HL-60/S4 treated with retinoic acid at 250 ng/mL for 4 days and 3 days (cell line): ENCODE results near the gene IFT27.

ENCODE experiments used
- in situ Hi-C: fragments of 300-500 bp; cut with MboI; formaldehyde crosslinking; loops from 2 replicates; pipeline ENCODE4 v1.7.0; 2022; ENCODE audit warnings: low sequenced_read_pairs

The IFT27 gene

DNA sequence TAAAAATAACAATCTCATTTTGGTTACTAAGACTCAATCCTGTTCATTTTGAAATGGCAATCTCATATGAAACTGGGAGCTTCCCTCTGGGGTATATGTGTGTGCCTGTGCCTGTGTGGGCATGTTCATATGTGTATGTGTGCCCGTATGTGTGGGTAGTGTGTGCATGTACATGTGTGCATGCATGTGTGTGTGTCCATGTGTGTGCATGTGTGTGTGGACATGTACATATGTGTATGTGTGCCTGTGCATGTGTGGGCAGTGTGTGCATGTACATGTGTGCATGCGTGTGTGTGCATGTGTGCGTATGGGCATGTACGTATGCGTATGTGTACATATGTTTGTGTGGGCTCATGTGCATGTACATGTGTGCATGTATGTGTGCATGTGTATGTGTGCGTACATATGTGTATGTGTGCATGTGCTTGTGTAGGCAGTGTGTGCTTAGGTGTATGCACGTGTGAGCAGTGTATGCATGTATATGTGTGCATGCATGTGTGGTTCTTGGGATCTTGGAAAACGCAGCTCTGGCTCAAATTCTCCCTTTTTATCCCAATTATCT is 47.9 kb downstream of the IFT27 start:
- in situ Hi-C loops: no loop called here

DNA sequence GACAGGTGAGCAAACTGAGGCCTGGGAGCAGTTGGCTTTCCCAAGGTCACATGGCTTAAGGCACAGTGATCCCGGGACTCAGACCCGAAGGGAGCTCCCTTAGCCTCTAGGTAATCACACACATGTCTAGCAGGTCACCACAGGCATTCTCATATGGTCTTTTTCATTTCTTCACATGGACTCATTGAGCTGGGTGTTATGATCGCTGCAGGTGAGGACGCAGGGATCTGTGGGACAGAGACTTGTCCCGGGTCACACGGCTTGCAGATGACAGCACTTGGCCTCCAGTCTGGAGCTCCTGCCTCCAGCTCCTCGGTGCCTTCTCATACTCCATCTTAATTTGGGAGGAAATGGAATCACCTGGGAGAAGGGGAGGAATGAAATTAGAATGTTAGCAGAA is 48.8 kb downstream of the IFT27 start:
- in situ Hi-C loops: no loop called here

DNA sequence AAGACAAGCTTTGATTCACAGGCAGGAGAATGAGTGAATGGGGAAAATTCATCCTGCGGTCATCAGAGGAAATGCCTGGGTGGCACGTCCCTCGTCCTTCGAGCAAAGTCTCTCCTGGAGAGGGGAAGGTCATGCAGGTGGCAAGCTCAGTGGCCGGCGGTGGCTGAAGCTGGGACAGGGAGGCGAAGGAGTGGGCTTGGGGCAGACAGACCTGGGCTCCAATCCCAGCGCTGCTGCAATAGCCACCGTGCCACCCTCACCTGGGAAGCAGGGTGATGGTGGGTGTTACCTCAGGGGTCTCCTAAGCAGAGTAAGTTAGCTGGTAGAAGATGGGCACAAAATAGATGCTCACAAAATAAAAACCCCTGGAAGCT is 49.9 kb downstream of the IFT27 start:
- in situ Hi-C loops: no loop called here

DNA sequence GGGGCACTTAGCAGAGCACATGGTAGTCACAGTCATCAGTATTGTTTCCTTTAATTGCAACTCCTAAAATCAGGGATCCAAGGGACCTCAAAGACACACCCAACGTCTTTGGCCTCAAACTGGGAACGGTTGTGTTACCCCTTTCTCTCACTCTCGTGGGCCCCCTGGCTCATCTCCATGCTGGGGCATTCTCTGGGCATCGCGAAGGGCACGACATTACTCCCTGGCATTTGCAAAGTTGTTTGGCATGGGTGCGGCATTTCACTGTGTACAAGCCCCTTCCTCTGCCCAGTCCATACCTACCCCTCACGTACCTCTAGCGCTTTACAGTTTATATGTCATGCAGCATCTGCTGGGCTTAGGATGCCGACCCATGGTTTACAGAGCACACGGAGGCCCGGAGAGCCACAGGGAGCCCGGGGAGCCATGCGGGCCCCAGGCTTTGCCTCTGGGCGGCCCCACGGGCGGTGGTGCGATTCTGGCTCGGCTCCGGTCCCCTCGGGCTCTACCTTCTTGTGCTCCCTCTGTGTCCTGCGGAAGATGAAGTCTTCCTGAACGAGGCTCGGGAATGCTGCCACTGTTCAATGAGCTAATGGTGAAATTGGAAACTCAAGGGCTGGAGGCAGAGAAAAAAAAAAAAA is 50.4 kb downstream of the IFT27 start:
- in situ Hi-C loops: no loop called here

GRCh38 chr22:36724836-36725235 is 51.1 kb downstream of the IFT27 start:
- in situ Hi-C loops: no loop called here

- in situ Hi-C loops: no loop called here
These were observed 53.9 kb downstream of the IFT27 start for GRCh38 chr22:36722055-36722454.

DNA sequence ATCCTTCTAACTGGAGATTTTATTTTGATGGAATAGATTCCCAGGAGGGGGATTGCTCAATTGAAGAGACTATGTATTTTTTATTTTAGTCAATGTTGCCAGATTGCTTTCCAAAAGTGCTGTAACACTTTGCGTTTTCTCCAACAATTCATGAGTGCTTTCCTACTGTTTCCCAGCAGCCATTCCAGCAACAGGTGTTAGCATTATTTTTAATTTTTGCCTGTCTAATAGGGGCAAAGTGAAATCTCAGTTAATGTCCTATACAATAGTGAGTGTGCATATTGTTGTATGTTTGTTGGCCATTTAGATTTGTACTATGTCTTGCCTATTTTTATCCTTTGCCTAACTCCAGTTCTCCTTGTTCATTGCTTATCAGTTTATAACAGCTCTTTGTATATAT is 60.3 kb downstream of the IFT27 start:
- in situ Hi-C loops: no loop called here

DNA sequence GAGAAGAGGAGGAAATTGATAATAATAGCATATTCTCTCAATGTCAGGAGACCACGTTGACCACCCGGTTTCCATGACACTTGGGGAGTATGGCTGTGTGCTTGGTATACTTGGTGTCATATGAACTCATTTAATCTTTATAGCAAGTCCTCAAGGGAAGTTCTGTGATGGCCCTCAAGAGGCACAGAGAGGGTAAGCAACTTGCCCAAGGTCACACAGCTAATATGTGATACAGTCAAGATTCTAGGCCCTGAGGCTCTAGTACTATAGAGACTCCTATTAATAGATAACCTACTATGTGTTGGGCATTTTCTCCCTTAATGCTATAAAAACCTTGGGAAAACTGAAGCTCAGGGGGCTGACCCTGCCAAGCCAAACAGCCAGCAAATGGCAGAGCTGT is 61.8 kb downstream of the IFT27 start:
- in situ Hi-C loops: no loop called here

GRCh38 chr22:36713436-36713835 is 62.5 kb downstream of the IFT27 start:
- in situ Hi-C loops: no loop called here
